HG03378 (cell line): ENCODE measurements around the gene ZNF827.

Experiments used
- ATAC-seq: cut with Tn5 transposase; IDR thresholded peaks from one replicate; pipeline ENCODE4 v1.9.1; 2021; ENCODE audit warnings: mild to moderate bottlenecking, moderate library complexity; ENCODE audit not compliant: unreplicated experiment

The ZNF827 gene

DNA sequence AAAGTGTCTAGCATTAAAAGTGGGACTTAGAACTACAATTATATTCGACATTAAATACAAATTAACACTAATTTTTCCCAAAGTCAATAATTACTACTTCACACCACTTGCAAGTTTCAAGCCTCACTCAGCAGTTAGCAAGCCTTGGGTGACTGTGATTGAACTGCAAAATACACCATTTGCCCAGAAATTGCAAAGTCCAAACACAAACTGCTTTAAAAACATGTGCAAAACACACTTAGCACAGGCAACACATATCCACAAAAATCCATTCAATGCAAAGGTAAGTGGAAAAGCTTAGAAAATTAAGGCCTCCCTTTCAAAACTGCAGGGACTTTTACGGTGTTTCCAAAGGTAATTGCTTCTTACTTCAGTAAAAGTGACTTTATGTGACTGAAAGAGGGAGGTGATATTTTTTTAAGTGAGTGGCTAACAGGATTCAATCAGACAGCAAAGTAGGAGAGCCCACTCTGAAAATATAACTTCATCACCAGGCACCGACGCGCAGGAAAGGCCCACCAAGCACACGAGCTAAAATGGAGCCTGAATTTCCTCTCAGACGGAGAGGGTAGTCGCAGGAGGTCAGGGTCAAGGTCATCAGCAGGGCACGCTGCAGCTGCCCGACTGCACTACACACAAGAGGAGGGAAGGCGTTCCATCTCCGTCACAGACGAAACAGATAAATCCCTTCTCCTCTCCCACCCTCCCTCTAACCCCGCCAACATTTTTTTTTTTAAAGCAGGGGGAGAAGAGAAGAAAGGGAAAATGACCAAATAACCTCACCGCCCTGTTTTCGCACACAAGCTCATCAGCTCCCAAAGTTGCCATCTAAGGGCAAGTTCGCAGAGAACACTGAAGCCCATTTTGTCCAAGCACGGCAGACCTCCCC lies 3.1 kb downstream of the ZNF827 start:
- ATAC-seq, result peak; percentile 41

DNA sequence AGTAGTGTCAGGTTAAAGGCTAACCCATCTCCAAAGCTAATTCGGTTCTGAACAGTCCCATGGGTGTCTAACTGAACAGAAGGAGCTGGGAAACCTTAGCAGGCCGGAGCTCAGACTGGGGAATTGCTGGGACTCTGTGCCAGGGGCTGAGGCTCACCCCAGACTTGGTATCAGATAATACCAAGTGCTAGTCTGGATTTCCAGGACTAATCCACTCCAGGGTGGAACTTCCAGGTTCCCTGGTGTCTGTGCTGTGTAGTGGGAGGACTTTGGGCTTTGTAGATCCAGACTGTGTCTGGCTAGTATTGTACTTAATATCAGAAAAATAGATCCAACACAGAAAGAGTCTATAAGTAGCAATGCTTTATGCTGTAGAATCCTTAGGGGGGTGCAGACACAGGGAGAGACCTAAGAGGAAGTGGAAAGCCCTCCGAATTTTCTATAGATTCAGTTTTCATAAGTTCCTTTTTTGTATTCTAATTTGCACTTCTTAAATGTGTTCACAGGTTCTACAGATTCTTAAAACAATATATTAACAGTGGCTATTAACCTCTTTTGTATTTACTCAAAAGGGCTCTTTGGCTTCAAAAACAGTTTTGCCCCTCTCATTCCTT lies 4.1 kb downstream of the ZNF827 start:
- no peak for ATAC-seq

DNA sequence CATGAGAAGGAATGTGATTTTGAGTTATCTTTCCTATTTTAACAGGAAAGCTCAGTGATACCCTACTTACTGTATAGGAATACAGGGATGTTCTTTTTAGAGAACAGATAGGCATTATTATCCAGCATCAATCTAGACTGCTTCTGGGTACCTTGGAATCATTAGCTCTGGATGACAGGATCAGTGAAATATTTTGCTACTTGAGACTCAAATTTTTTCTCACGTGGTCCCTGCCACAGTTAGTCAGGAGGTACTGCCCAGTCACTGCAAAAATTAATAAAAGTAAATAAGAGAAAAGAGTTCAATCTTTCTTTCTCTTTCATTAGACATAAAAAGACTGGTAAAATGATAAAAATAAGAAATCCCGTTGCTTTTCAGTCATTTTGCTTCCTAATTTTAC lies 5.5 kb downstream of the ZNF827 start:
- no peak for ATAC-seq

DNA sequence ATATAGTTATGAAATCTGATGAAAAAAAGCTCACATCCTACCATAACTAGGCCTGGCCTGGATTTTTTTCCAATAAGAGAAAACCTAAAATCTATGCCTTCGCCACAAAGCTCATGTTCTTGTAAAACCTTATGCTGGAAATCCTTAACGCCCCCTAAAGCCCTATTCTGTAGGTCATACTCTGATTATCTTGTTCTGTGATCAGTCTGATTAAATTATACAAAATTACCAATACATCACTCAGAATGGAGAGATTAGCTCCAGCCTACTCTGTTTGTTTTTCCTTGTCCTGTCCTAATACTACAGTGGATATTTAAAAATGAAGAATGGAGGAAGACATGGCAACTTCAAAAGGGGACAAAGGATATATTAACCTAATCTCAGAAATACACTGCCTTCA lies 7.2 kb downstream of the ZNF827 start:
- ATAC-seq, result no peak

DNA sequence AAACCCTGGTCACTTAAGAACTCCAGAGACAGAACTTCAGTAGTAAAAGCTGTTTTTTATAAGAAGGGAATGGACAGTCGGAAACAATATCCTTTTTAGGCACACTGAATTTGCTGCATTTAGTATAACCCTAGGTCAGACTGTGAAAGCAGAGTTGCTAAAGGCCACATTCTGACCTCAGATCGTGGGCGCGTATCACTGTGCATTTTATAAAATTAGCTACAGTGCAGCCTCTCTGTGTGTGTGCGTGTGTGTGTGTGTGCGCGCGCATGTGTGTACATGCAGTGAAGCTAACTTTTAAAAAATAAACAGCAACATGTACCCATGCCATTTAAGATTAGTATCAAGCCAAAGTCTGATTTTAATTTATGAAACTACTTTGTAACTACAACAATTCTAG lies 8.0 kb downstream of the ZNF827 start:
- no peak for ATAC-seq

DNA sequence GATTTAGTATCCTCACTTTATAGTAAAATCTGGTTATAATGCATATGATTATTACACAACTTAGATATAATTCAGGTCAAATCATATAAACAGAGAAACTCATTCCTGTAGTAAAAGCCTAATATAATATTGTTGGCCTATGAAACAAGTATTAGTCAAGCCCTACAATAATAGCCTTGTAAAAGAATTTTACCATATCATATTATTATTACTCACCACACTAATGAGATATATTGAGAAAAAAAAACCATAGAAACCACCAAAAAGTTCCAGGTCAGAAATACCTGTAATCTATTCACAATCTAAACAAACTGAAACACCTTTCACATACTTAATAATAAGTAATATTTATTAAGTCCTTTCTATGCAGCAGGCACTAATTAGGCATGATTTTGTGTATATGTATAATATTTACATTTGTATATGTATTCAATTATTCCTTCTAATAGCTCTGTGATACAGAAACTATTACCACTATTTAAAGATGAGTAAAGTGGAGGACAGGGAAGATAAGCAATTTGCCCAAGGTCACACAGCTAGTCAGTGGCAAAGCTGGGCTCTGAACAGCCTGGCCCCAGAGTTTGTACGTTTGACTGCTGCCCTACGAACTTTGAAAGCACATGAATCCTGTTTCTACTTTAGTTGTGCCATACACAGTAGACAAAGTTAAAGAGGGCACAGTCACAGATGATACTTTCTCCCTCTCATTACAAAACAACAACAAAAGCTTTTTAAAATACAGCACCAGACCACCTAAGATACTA lies 9.0 kb downstream of the ZNF827 start:
- no peak for ATAC-seq

DNA sequence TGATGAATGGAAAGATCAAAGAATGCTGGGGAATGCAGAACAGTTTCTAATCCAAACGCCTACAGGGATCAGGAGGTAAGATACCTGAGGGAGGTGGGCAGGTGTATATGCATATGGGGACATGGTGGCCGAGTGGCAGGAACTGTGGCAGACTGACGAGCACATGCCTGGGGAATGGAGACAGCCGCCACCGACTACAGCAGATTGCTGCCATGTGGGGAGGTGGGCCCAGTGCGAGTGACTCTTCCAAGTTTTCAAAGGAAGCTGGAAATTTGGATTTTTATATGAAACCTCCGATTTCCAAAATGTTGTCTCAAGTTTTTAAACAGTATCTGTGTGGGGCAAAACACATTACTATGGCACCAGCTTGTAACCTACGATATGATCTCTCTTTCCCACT lies 9.9 kb downstream of the ZNF827 start:
- no peak for ATAC-seq

DNA sequence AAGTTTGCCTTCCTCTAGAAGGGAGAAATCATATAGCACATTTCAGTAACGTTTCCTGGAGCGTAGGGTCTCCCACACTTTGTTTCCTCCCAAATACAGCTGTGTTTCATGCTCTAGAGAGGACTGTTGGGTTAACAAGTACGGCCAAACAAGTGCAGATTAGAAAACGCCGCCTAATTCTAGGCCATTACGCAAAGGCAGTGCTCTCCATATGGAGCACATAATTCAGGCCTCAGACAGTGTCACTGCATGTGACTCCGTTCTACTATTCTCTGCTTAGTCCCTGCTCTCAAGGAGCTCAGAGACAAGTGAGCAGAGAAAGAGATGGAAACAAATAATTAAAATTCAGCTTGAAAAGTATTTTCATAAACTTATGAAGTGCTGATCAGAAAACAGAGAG lies 11.6 kb downstream of the ZNF827 start:
- no peak for ATAC-seq

DNA sequence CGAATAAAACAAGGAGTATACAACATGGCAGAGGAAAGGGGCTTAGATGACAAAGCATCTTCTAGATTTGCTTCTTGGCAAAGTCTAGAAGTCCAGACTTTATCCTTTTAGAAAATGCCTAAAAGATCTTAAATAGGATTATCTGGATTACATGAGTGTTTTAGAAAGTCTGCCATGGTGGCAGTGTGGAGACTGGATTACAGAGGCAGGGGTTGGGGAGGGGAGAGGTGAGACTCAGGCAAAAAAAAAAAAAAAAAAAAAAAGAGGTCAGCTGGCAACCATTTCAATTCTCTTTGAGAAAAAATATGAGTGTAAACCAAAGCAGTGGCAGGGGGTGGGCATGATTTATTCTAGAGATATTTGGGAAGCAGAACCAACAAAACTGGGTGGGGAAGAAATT lies 17.4 kb downstream of the ZNF827 start:
- ATAC-seq, result no peak

DNA sequence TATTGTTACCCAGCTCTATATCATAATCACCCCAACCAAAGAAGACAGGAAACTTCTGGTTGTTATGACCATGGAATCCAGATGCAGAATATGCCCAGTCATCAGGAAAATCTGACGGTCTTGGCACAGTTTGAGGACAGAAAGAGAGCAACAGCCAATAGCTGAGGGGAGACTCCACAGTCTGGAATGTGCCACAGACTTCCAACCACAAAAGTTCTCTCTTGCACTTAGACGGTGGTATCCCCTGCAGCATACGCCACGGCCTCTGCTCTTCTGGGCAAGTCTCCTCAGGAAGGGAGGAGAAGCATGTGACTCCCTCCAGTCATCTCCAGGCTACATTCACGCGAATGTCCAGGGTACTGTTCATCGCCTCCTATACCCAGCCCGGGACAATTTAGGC lies 18.4 kb downstream of the ZNF827 start:
- ATAC-seq, result no peak

DNA sequence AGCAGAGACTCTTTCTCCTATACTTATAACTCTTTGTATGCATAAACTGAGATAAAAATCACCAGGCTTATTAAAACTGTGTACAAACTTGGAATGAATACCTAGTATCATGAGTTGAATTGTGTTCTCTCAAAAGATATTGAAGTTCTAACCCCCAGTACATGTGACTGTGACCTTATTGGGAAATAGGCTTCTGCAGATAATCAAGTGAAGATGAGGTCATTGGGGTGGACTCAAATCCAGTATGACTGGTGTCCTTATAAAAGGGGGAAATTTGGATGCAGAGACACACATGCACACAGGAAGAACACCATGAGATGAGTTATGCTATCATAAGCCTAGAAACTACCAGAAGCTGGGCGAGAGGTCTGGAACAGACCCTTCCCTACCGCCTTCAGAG lies 26.2 kb downstream of the ZNF827 start:
- ATAC-seq, result no peak

DNA sequence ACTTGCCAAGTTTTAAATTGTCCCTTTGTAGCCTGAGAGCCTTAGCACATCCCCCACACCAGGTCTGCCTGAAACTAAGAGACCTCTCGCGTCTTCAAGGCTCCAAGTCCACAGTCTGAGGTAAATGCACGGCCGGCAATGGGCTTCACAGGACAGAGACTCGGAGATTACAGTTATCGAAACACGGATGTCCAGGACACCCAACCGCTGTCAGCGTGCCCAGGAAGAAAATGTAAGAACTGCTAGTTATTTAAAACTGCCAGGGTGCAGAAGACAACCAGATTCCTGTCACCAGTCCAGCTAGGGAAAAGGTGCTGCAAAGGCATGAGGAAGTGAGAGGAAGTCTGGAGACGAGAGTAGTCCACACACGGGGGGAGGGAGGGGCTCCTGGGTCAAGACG lies 28.9 kb downstream of the ZNF827 start:
- ATAC-seq, result no peak

DNA sequence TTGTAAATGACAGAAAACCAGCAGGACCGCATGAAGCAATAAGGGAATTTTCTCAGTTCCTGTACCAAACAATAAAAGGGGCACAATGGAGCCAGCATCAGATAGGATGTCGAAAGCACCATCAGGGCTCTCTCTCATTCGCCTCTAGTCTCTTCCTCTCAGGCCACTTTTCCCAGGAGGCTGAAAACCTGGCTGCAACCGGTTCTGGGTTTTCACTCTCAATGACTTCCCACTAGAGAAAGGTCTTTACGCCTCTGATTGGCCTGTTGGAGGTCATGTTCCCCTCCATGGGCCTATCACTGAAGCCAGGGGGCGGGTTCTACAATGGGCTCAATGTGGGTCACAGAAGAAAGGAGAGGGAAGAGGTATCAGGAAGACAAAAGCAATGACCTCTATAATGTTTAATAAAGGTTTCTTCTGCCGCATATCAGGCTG lies 29.3 kb downstream of the ZNF827 start:
- ATAC-seq, result no peak

DNA sequence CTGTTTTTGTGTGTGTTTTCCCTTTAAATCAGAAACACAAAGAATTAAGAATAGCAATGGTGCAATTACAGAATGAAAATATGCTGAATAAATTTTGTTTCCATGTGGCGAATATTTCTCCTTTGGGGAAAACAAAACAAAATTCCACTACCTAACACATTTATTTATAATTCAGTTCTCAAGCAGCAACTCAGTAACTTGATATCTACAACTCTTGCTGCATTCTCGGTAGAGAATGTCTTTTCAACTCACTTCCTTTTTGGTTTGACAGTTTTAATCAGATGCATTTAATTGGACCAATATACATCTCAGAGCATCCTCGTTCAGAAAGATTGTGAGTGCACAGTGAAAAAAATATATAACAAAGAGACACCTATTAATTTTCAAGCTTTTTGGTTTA lies 30.8 kb downstream of the ZNF827 start:
- no peak for ATAC-seq

DNA sequence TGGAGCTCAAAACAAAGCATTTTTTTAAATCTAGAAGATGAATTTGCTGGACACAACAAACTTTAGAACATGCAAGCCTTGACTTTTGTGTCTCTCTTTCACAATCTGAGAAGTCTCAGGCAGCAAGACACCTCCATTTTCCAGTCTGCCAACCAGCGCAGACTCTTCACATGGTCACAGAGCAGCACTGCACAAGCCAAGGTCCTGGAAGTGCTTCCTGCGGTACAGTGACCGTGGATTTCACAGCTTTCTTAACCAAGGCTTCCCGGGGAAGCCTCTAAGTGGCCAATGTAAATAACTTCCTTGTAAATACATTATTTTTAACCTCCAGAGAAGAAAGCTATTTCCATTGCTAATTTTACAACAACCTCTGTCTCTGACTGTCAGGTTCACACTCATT lies 31.2 kb downstream of the ZNF827 start:
- no peak for ATAC-seq

DNA sequence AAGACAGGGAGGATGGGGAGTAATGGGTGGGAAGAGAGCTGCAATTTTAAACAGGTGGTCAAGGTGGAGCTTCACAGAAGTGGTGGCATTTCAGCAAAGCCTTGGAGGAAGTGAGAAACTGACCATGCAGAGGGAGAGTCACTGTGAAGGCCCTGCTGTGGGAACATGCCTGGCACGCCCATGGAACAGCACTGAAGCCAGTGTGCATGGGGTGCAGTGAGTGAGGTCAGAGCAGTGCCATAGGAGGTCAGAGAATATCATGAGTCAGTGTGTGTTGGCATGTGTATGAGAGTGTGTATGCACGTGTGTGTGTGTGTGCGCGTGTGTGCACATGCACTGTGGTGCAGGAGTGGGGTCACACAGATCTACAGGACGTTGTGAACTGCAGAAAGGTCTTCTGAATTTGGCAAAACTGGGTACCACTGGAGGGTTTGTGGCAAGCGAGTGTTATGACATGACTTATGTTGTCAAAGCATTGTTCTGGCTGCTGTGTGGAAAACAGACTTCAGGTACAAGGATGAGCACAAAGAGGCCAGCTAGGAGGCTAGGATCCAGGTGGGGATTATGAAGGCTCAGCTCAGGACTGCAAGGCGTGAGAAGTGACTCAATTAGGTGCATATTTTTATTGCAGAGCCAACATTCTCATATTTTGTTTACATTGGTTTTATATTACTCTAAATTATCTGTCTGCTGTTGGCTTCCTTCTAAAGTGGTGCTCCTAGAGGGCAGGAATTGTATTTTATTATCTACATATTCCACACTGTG lies 34.0 kb downstream of the ZNF827 start:
- no peak for ATAC-seq

DNA sequence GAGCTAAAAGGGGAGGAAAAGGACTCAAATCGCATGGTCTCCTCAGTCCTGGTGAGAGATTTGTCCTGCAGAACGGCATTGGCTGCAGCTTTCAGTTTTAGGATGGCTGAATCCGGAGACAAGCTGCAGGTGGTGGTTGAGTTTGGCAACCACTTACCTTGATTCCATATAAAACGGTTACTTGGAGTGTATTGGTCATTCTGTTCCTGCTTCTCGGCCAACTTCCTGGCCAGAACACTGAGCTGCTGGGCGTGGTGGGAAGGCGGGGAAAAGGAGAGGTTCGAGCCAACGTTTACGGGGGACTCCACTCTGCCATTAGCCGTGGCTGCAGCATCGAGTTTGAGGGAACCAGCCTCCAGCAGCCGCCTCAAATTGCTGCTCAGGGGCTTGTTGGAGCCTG lies 36.1 kb downstream of the ZNF827 start:
- no peak for ATAC-seq

DNA sequence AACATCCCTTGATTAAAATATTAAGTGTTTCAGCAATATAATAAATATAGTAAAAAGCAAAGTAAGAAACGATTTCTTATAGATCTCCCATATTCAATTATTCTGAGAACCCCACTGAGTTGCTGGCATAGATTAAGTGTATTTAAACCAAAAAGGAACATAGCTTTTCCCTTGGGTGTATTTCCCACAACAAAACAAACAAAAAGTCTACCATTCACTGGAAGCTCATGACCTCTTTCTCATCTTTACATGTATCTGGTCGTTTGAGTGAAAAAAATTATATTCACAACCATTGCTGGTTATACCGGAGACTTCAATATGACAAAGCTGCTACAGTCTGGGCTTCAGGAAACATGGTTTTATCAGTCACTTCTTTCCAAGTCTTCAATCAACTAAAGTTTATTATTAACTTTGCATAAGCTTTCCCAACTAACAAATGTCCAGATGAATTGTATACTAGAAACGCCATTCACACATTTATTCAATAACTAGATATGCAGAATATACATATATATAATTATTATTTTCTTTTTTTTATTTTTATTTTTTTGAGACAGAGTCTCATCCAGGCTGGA lies 38.6 kb downstream of the ZNF827 start:
- ATAC-seq, result no peak

DNA sequence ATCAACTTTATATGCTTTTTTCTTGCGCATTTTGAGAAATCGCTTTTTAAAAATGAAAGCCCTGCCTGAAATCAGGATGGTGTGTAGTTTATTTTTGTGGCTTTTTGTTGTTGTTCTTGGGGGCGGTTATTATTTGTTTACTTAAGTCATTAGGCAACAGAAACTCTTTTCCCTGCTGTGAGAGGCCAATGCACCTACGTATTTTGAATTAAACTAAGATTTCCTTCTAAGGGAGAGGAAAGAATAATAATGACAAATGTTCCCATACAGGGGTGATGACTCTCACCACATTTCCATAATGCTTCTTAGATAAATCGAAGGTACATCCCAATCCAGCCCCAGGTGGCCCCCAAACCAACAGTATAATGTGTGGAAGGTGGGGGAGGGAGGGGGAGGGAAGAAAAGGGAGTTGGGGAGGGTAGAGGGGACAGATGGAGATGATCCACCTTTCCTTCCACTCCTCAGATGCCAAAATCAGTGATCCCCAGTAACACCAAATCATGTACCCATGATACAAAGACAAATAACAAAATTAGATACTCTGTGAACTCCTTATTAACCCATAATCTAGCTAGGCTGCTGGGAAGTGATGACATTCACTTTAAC lies 39.6 kb downstream of the ZNF827 start:
- no peak for ATAC-seq

DNA sequence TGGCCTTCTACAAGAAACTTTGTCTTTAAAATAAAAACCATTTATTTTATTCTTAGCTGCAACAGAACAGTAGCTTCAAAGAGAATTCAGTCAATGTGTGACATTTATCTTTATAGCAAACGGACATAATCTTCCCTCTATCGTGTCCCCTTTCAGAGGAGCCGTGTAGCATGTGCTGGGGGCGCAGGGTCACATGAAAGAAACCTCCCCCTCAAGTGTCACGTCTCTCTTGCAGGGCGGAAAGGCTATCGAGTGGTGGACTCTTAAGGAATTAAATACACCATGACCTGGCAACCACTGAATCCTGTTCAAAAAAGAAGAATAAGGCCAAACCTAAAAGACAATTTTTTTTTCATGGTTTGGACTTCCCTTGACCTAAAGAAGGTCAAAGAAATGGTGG lies 40.2 kb downstream of the ZNF827 start:
- ATAC-seq, result no peak
